H1 (cell line): Measurements from ENCODE around the gene SPINDOC. TPM values are rescaled to one million over a fixed set of nuclear protein-coding genes. Genes with fewer than 3 reads are reported as not detected.

ENCODE experiments used
- CTCF ChIA-PET: fragments of 300-600 bp; sonication (Branson Sonifier 250); formaldehyde crosslinking; loops from one replicate; lab custom pipeline; 2021; ENCODE audit not compliant: partially characterized antibody; lab: Charles Lee
- POLR2A ChIA-PET: fragments of 300-600 bp; sonication (Branson Sonifier 250); formaldehyde crosslinking; loops from one replicate; lab custom pipeline; 2021; ENCODE audit warnings: inconsistent platforms; ENCODE audit not compliant: partially characterized antibody; lab: Charles Lee
- DNase-seq, 2 experiments: peaks; one replicate each; pipeline versions ENCODE4 v3.0.0 to v3.0.0-alpha.2; 2010 to 2022; ENCODE audit warnings: low spot score in 2 of 2, low read depth in 1 of 2, mixed read lengths in 1 of 2
- FAIRE-seq: peaks from 2 replicates; lab custom pipeline; 2011; peaks lifted over from hg19 to GRCh38; lab: Jason Lieb, UNC
- H2AFZ ChIP-seq: 2 replicates; pipeline ENCODE4 v1.8.1; 2012; ENCODE audit warnings: low read length, inconsistent platforms
- H2AK5ac ChIP-seq: 2 replicates; pipeline ENCODE4 v1.6.1; 2013; ENCODE audit warnings: low read depth, low read length
- H2BK120ac ChIP-seq: replicated peaks from 2 replicates; pipeline ENCODE3; 2013; ENCODE audit warnings: low read depth, low read length, inconsistent platforms
- H2BK12ac ChIP-seq: 2 replicates; pipeline ENCODE4 v1.6.1; 2013; ENCODE audit warnings: low read depth, low read length
- H2BK15ac ChIP-seq: 2 replicates; pipeline ENCODE4 v1.6.1; 2013; ENCODE audit warnings: low read length
- H2BK20ac ChIP-seq: 2 replicates; pipeline ENCODE4 v1.6.1; 2013; ENCODE audit warnings: low read length
- H2BK5ac ChIP-seq: 2 replicates; pipeline ENCODE4 v1.6.1; 2013; ENCODE audit warnings: low read depth, low read length
- H3K14ac ChIP-seq: 2 replicates; pipeline ENCODE4 v1.6.1; 2013; ENCODE audit warnings: inconsistent platforms; ENCODE audit not compliant: insufficient read length
- H3K18ac ChIP-seq: 2 replicates; pipeline ENCODE4 v1.6.1; 2013; ENCODE audit warnings: low read length; ENCODE audit errors: extremely low read depth
- H3K23ac ChIP-seq: 2 replicates; pipeline ENCODE4 v1.6.1; 2013; ENCODE audit warnings: inconsistent platforms; ENCODE audit not compliant: insufficient read length
- H3K23me2 ChIP-seq: 2 replicates; pipeline ENCODE4 v1.6.1; 2013; ENCODE audit warnings: low read depth, low read length
- H3K27ac ChIP-seq: 2 replicates; pipeline ENCODE4 v1.6.1; 2011; ENCODE audit warnings: low read depth, low read length, inconsistent platforms
- H3K27me3 ChIP-seq, 4 experiments: replicated peaks in 1 of 4; 1 replicate in 1 of 4; 2 replicates in 3 of 4; pipeline versions ENCODE4 v1.6.1 to v1.8.1; 2011 to 2013; ENCODE audit warnings: low read length in 3 of 4, mild to moderate bottlenecking in 3 of 4, inconsistent platforms in 2 of 4, mixed read lengths in 2 of 4, moderate library complexity in 1 of 4; ENCODE audit not compliant: control insufficient read depth in 3 of 4, insufficient read depth in 3 of 4; ENCODE audit errors: extremely low read depth in 1 of 4
- H3K36me3 ChIP-seq, 4 experiments: 2 replicates each; pipeline versions ENCODE4 v1.6.1 to v1.8.1; 2011 to 2013; ENCODE audit warnings: mild to moderate bottlenecking in 4 of 4, low read length in 3 of 4, moderate library complexity in 2 of 4, control low read depth in 1 of 4, inconsistent platforms in 1 of 4; ENCODE audit not compliant: insufficient read depth in 4 of 4, control insufficient read depth in 2 of 4
- H3K4ac ChIP-seq: replicated peaks from 2 replicates; pipeline ENCODE3; 2013; ENCODE audit warnings: low read length, low read depth, mixed read lengths, inconsistent platforms; ENCODE audit not compliant: insufficient read length
- H3K4me1 ChIP-seq, 4 experiments: replicated peaks in 1 of 4; 1 replicate in 1 of 4; 2 replicates in 3 of 4; pipeline versions ENCODE4 v1.6.1 to v1.8.1; 2011 to 2013; ENCODE audit warnings: low read length in 3 of 4, inconsistent platforms in 2 of 4, mixed read lengths in 1 of 4; ENCODE audit not compliant: insufficient read depth in 4 of 4, control insufficient read depth in 3 of 4
- H3K4me2 ChIP-seq, 2 experiments: 2 replicates each; pipeline versions ENCODE4 v1.6.1 to v1.8.1; 2011 to 2013; ENCODE audit warnings: low read depth in 2 of 2, low read length in 2 of 2, control low read depth in 1 of 2, inconsistent platforms in 1 of 2, mild to moderate bottlenecking in 1 of 2; ENCODE audit not compliant: insufficient read depth in 1 of 2
- H3K4me3 ChIP-seq, 4 experiments: fragments of 200-600, 300-600 bp in 1 of 4; sonication (generic), shearing (Covaris generic), sonication (Bioruptor Twin) in 1 of 4; 2 replicates each; pipeline versions ENCODE4 v1.5.1 to v1.8.1; 2011 to 2016; ENCODE audit warnings: low read length in 4 of 4, low read depth in 3 of 4, control low read depth in 2 of 4, inconsistent platforms in 2 of 4, mild to moderate bottlenecking in 2 of 4, mixed read lengths in 1 of 4, moderate library complexity in 1 of 4; ENCODE audit not compliant: insufficient read depth in 2 of 4; ENCODE audit errors: extremely low read depth in 1 of 4
- H3K56ac ChIP-seq: replicated peaks from 2 replicates; pipeline ENCODE3; 2013; ENCODE audit warnings: low read depth, mild to moderate bottlenecking, mixed read lengths, low read length, inconsistent platforms; ENCODE audit not compliant: insufficient read length
- H3K79me1 ChIP-seq: 2 replicates; pipeline ENCODE4 v1.6.1; 2013; ENCODE audit warnings: low read depth, low read length, control low read depth
- H3K79me2 ChIP-seq, 2 experiments: 2 replicates each; pipeline versions ENCODE4 v1.6.1 to v1.8.1; 2012 to 2013; ENCODE audit warnings: low read length in 2 of 2, mild to moderate bottlenecking in 2 of 2, inconsistent platforms in 1 of 2; ENCODE audit not compliant: insufficient read depth in 2 of 2, control insufficient read depth in 1 of 2
- H3K9ac ChIP-seq, 4 experiments: replicated peaks in 1 of 4; 1 replicate in 1 of 4; 2 replicates in 3 of 4; pipeline versions ENCODE4 v1.6.1 to v1.8.1; 2011 to 2013; ENCODE audit warnings: low read depth in 3 of 4, low read length in 3 of 4, control low read depth in 2 of 4, mild to moderate bottlenecking in 2 of 4, moderate library complexity in 2 of 4, inconsistent platforms in 1 of 4; ENCODE audit errors: extremely low read depth in 1 of 4
- H3K9me3 ChIP-seq, 2 experiments: 2 replicates each; pipeline versions ENCODE4 v1.6.1 to v1.8.1; 2012 to 2013; ENCODE audit warnings: mild to moderate bottlenecking in 2 of 2, moderate library complexity in 2 of 2, control low read depth in 1 of 2, inconsistent platforms in 1 of 2, low read depth in 1 of 2, low read length in 1 of 2, mixed read lengths in 1 of 2; ENCODE audit not compliant: insufficient read depth in 2 of 2
- H4K20me1 ChIP-seq, 2 experiments: replicated peaks in 1 of 2; 2 replicates each; pipeline versions ENCODE3 to v1.8.1; 2011 to 2013; ENCODE audit warnings: inconsistent platforms in 2 of 2, low read length in 2 of 2, mild to moderate bottlenecking in 1 of 2; ENCODE audit not compliant: insufficient read depth in 2 of 2, control insufficient read depth in 1 of 2
- H4K5ac ChIP-seq: 2 replicates; pipeline ENCODE4 v1.6.1; 2013; ENCODE audit warnings: low read length, low read depth, mixed read lengths, inconsistent platforms; ENCODE audit not compliant: insufficient read length
- H4K8ac ChIP-seq: 2 replicates; pipeline ENCODE4 v1.8.0; 2013; ENCODE audit warnings: mild to moderate bottlenecking, moderate library complexity, low read length, inconsistent platforms; ENCODE audit not compliant: insufficient read depth; ENCODE audit errors: extremely low read depth
- H4K91ac ChIP-seq: replicated peaks from 2 replicates; pipeline ENCODE3; 2013; ENCODE audit warnings: low read length, mixed read lengths, inconsistent platforms; ENCODE audit not compliant: insufficient read length
- ATF2 ChIP-seq: IDR thresholded peaks from 2 replicates; pipeline ENCODE4 v1.6.1; 2012; ENCODE audit warnings: low read length, inconsistent platforms
- BRCA1 ChIP-seq: IDR thresholded peaks from 2 replicates; pipeline ENCODE4 v1.6.1; 2012; ENCODE audit warnings: low read depth, low read length, improper control_type of control experiment
- E2F6 ChIP-seq: IDR thresholded peaks from 2 replicates; pipeline ENCODE4 v1.6.1; 2012; ENCODE audit warnings: inconsistent platforms
- HDAC2 ChIP-seq, 2 experiments: fragments of 300-600 bp in 1 of 2; sonication (generic) in 1 of 2; IDR thresholded peaks; 2 replicates each; pipeline ENCODE4 v1.6.1; 2011 to 2012; ENCODE audit warnings: low read depth in 2 of 2, low read length in 2 of 2, mild to moderate bottlenecking in 2 of 2, moderate library complexity in 2 of 2, borderline replicate concordance in 1 of 2, inconsistent platforms in 1 of 2
- JUN ChIP-seq: IDR thresholded peaks from 2 replicates; pipeline ENCODE4 v1.6.1; 2011; ENCODE audit warnings: low read depth, mild to moderate bottlenecking, improper control_type of control experiment, low read length
- RBBP5 ChIP-seq: IDR thresholded peaks from 2 replicates; pipeline ENCODE4 v1.7.1; 2012; ENCODE audit warnings: low read depth, mild to moderate bottlenecking, inconsistent platforms, low read length, moderate library complexity, borderline replicate concordance
- SAP30 ChIP-seq: fragments of 300-600 bp; sonication (generic); IDR thresholded peaks from 2 replicates; pipeline ENCODE4 v1.7.1; 2012; ENCODE audit warnings: low read length, moderate library complexity, mild to moderate bottlenecking, inconsistent platforms; ENCODE audit not compliant: insufficient read depth, insufficient replicate concordance
- TEAD4 ChIP-seq: IDR thresholded peaks from 2 replicates; pipeline ENCODE4 v1.6.1; 2012; ENCODE audit warnings: low read depth, low read length, inconsistent platforms, mixed read lengths
- WGBS, 2 experiments: shearing (Covaris generic) in 1 of 2; methylation state at CpG; one replicate each; pipeline versions ENCODE4 v1.1.6 to v1.1.7; 2013 to 2015; ENCODE audit warnings: low lambda C conversion rate in 2 of 2, mixed read lengths in 2 of 2, inconsistent platforms in 1 of 2, low coverage in 1 of 2, missing lambda C conversion rate in 1 of 2; ENCODE audit not compliant: insufficient replicate concordance in 2 of 2, insufficient coverage in 1 of 2, insufficient read length in 1 of 2; ENCODE audit errors: extremely low coverage in 1 of 2, missing lambda C conversion rate in 1 of 2; 5-methylcytosine and 5-hydroxymethylcytosine counted together
- polyA plus RNA-seq, 7 experiments: library from polyadenylated mRNA; depleted of rRNA in 3 of 7; stranded (reverse) in 5 of 7; unstranded in 2 of 7; fragments of >200 nt in 5 of 7; fragments of 200-250 nt in 2 of 7; gene quantifications; 1 replicate in 5 of 7; 2 replicates in 1 of 7; 4 replicates in 1 of 7; pipeline versions ENCODE4 v1.2.1 to v1.2.3, GENCODE V29; 2011 to 2013; ENCODE audit warnings: missing spikeins in 2 of 7, mixed read lengths in 2 of 7
- total RNA-seq: library from RNA; stranded (reverse); fragmentation: NEBNext Ultra II Directional; extraction: Animal tissue kit (Norgen Biotek cat#: 25700); gene quantifications from 2 replicates; pipeline ENCODE4 v1.2.1, GENCODE V29; 2021

Gene SPINDOC
- total and polyA plus RNA-seq, 2 of the 8 experiments (the other 6 are each of a cell fraction or from before 2014, with no cell fraction given), result 78.7 to 99.7 TPM

GRCh38 chr11:63800921-63801320 lies 12.3 kb upstream of the SPINDOC start:
- Histone ChIP-seq H2BK120ac (no peak overlapping the region), H2BK5ac (no peak overlapping the region), H3K56ac (no peak overlapping the region), H3K79me2 (no peaks in the 10 kb centered on the region), H2BK20ac (no peak overlapping the region), H3K36me3 (no peaks in the 10 kb centered on the region), H2BK15ac (no peak overlapping the region), H2AFZ (no peak overlapping the region), H2BK12ac (no peak overlapping the region), H3K27me3 (no peaks in the 10 kb centered on the region), H3K79me1 (no peaks in the 10 kb centered on the region), H3K4me1 (no peaks in the 10 kb centered on the region), H3K18ac (no peak overlapping the region), H3K27ac (no peak overlapping the region), H3K9me3 (peaks cover 4 to 5% of the 10 kb centered on the region in 2 experiments; a peak in 2 of 4 replicates), H4K20me1 (no peaks in the 10 kb centered on the region), H3K23me2 (no peaks in the 10 kb centered on the region), H3K9ac (no peak overlapping the region), H2AK5ac (no peak overlapping the region), H4K91ac (no peak overlapping the region), H3K23ac (no peak overlapping the region), H4K8ac (no peak overlapping the region), H3K14ac (no peak overlapping the region), H3K4me3 (no peak overlapping the region), H4K5ac (no peak overlapping the region), H3K4ac (no peak overlapping the region), H3K4me2 (no peak overlapping the region)
- WGBS, 2 experiments, result 92% methylated on average over 4 of the region's 5 CpGs; no CpG with 5 or more reads in 1 of the 2 experiments
- ChIA-PET CTCF (no interaction called here), POLR2A (interaction anchor here (1.0 to 1.2 kb wide), 2 partner anchors 10 to 35 kb away, joined by 3 read pairs; no protein-coding TSS in a partner anchor)
- no peak for DNase-seq
- TF ChIP-seq SAP30, result no peak
- no peak for TF ChIP-seq JUN
- no peak for TF ChIP-seq TEAD4
- TF ChIP-seq BRCA1, result no peak
- TF ChIP-seq E2F6, result no peak
- TF ChIP-seq RBBP5, result no peak
- no peak for TF ChIP-seq ATF2
- TF ChIP-seq HDAC2 (IDR thresholded peaks at IDR 0.05; ENCODE audit: borderline replicate concordance in 1 of 2, low read depth in 2 of 2, low read length in 2 of 2), result no peak
- FAIRE-seq, result no peak
